Stimulated activated CD4-positive, alpha-beta T cell treated with anti-CD3 and anti-CD28 coated beads, Interleukin-4, amount 100 ng/mL, for 1 hour (primary cell): Measurements from ENCODE around the gene MBD1.
"Not testable (repeated sequence)": the region's sequence is repeated elsewhere in the genome, so short reads cannot be mapped to it uniquely, and the experiment has no call there.

ENCODE experiments used
- DNase-seq: peaks from one replicate; pipeline ENCODE4 v3.0.0-alpha.2; 2020

Gene MBD1

DNA sequence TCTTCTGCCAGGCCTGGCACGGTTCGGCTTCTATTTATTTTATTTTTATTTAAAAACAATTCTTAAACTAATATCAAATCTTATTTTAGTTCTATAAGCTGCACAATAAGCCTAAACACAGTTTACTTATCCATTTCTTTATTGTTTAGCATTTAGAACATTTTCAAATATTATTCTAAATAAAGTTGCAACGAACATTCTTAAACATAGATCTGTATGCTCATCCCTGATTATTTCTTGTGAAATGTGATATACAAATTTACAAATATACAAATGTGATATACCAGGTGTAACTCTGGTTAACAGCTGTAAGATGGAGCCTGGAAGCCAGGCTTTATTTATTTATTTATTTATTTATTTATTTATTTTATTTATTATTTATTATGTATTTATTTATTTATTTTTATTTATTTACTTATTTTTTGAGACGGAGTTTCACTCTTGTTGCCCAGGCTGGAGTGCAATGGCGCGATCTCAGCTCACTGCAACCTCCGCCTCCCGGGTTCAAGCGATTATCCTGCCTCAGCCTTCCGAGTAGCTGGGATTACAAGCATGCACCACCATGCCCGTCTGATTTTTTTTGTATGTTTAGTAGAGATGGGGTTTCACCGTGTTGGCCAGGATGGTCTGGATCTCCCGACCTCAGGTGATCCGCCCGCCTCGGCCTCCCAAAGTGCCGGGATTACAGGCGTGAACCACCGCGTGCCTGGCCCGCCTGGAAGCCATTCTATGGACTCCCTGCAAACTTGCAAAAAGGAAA, 7.2 kb upstream of the MBD1 start:
- not testable (repeated sequence) for DNase-seq

GRCh38 chr18:50287441-50288347, 6.4 kb upstream of the MBD1 start, which contains the start of gene CXXC1:
CXXC1 (minus strand) TSS chr18:50287692; CDS start chr18:50287589, 103 bp downstream.
- DNase-seq = peak; percentile 95

- no peak for DNase-seq
These were observed 5.7 kb upstream of the MBD1 start for GRCh38 chr18:50287028-50287440.

GRCh38 chr18:50286391-50287027, 5.2 kb upstream of the MBD1 start:
- DNase-seq = no peak

- DNase-seq = no peak
These were observed 4.5 kb upstream of the MBD1 start for GRCh38 chr18:50285631-50286321.

DNA sequence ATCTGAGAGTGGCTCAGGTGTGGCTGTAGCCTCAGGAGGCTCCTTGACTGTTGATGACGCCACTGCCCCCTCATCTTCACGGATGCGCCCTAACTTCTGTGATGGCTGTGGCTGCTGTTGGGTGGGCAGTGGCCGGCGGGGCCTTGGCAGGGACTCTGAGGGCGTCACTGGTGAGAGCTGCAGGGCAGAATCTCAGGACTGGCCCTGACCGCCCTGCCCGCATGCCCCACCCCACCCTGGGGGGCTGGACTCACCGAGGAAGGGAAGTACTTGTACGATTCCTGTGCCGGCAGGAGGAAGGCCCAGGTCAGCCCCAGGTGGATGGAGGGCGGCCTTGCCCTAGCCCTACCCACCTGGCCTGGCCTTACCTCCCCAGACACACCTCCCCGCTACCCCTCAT, 3.7 kb upstream of the MBD1 start:
- no peak for DNase-seq

GRCh38 chr18:50284255-50284885, 3.0 kb upstream of the MBD1 start:
- DNase-seq = no peak

DNA sequence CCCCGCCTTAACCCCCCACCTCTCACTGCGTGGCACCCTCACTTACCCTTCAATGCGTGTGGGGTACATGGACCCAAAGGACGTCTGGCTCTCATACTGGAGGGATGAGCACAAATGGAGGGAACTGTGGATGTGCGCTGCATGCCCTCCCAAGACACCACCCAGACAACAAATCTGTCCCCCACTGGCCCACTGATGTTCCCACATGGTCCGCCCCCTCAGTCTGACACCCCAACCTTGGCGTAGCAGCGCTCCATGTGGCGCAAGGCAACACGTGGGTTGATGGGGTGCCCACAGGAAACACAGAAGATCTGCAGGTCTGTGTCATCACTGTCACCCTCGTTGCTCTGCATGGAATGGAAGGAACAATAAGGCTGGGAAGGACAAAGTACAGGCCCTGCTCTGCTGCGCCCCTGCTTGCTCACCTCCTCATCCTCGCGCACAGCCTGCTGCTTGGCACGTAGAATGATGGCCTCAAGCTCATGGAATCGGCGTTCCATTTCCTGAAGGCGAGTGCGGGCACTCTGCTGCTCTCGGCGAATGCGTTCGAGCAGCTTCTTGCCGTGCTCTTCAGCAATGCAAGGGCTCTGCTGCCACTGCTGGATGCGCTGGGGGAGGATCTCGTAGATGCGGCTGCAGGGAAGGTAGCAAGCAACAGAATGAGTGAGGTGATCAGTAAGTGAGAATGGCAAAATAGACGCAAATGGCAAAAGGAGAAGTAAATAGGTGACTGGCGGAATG, 2.3 kb upstream of the MBD1 start:
- DNase-seq = no peak

GRCh38 chr18:50282521-50283335, 1.4 kb upstream of the MBD1 start:
- DNase-seq = no peak

GRCh38 chr18:50281972-50282520, 723 bp upstream of the MBD1 start:
- no peak for DNase-seq

- no peak for DNase-seq
These were observed 522 bp downstream of the MBD1 start for GRCh38 chr18:50280707-50281294.

GRCh38 chr18:50279752-50280151, 1.6 kb downstream of the MBD1 start:
- DNase-seq = no peak

- DNase-seq = no peak
These were observed 3.4 kb downstream of the MBD1 start for GRCh38 chr18:50277942-50278341.

- no peak for DNase-seq
These were observed 4.9 kb downstream of the MBD1 start for GRCh38 chr18:50276452-50276851.

GRCh38 chr18:50275503-50276036, 5.8 kb downstream of the MBD1 start:
- DNase-seq = no peak

GRCh38 chr18:50274941-50275340, 6.4 kb downstream of the MBD1 start:
- no peak for DNase-seq

DNA sequence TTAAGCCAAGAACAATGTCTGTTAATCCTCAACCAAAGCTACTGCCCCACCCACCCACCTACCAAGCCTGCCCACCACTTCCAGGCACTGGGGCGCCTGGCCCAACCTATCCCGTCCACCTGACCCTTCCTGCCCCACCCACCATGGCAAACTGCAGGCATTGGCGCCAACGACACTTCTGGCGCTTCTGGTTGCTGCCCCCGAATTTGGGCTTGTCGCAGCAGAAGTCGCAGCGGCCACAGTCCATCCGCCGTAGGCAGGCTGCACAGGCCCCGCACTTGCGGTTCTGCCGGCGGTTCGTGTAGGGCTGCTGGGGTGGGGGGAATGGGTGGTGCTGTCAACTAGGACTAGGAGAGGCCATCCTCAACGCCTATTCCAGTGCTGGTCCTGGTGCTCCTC, 7.3 kb downstream of the MBD1 start:
- DNase-seq = no peak

GRCh38 chr18:50273203-50274043, 7.9 kb downstream of the MBD1 start:
- no peak for DNase-seq

GRCh38 chr18:50272568-50272967, 8.8 kb downstream of the MBD1 start:
- no peak for DNase-seq
